IPS-20b (cell line): ENCODE results near the gene IGFALS.

Source experiments
- H3K27ac ChIP-seq: one replicate; pipeline ENCODE4 v1.5.1; 2013; ENCODE audit warnings: low read length
- H3K27me3 ChIP-seq: 2 replicates; pipeline ENCODE4 v1.6.1; 2013; ENCODE audit warnings: mild to moderate bottlenecking, low read length, inconsistent platforms; ENCODE audit not compliant: insufficient read depth
- H3K36me3 ChIP-seq: 2 replicates; pipeline ENCODE4 v1.6.1; 2013; ENCODE audit warnings: low read depth, mild to moderate bottlenecking, inconsistent platforms, low read length, moderate library complexity; ENCODE audit not compliant: insufficient read depth
- H3K4me1 ChIP-seq: 2 replicates; pipeline ENCODE4 v1.6.1; 2013; ENCODE audit warnings: mild to moderate bottlenecking, control low read depth, inconsistent platforms, low read length, moderate library complexity; ENCODE audit not compliant: insufficient read depth
- H3K4me3 ChIP-seq: 2 replicates; pipeline ENCODE4 v1.5.1; 2013; ENCODE audit warnings: mild to moderate bottlenecking, low read length, inconsistent platforms
- H3K9ac ChIP-seq: 2 replicates; pipeline ENCODE4 v1.6.1; 2013; ENCODE audit warnings: low read depth, mild to moderate bottlenecking, inconsistent platforms, low read length, moderate library complexity
- H3K9me3 ChIP-seq: 2 replicates; pipeline ENCODE4 v1.6.1; 2013; ENCODE audit warnings: mild to moderate bottlenecking, low read depth, low read length, inconsistent platforms; ENCODE audit not compliant: insufficient read depth

The IGFALS gene

DNA sequence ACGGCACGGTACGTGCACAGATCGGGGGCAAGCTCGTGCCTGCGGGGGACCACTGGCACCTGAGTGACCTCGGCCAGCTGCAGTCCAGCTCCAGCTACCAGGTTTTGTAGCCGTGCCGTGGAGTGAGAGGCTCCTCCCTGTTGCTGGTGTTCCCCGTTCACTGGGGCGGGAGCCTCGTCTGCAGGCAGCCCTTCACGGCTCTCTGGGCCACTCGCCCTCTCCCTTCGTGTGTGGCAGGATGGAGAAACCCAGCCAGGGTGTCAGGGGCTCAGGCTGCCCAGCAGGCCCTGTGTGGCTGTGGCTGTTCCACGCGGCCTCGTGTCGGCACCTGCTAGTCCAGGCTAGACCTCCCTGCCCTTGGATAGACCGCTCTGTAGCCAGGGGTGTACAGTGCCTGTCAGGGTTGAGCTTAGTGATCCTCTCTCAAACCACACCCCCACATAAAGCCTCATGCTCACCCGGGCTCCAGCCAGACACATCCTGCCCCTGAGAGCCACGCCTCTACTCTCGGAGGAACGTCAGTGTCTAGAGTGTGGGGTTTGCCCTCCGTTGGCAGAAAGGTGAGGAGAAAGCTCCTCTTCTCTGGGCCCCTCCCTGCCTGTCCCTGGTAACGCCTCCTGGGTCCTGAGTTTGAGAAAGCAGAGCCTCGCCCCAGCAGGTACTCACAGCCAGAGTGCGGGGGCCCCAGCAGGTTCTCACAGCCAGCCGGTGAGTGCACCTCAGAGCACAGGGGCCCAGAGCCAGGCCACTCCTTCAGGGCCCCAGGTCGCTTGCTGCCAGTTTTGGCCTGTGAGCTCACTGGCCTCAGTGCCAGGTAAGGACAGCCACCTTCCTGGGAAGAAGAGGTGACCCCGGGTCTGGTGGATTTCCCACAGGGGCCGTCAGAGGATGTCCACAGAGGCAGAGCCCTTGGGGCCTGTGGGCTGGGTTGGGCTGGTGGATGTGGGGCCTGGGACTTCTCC, 49.8 kb downstream of the IGFALS start:
- H3K27ac ChIP-seq = no peak overlapping the region
- H3K4me3 ChIP-seq = no peak overlapping the region
- H3K9ac ChIP-seq = no peak overlapping the region
- H3K4me1 ChIP-seq = no peaks in the 10 kb centered on the region
- peaks cover 14% of the 10 kb centered on the region for H3K9me3 ChIP-seq
- peaks cover 3% of the 10 kb centered on the region; the same call in 1 of the 2 replicates for H3K36me3 ChIP-seq
- no peaks in the 10 kb centered on the region for H3K27me3 ChIP-seq

- Histone ChIP-seq H3K9ac (no peak overlapping the region), H3K36me3 (no peaks in the 10 kb centered on the region; the same call in 1 of the 2 replicates), H3K27ac (no peak overlapping the region), H3K4me1 (no peaks in the 10 kb centered on the region), H3K4me3 (no peak overlapping the region), H3K27me3 (no peaks in the 10 kb centered on the region), H3K9me3 (peaks cover 34% of the 10 kb centered on the region)
Observed at GRCh38 chr16:1741553-1742165, 51.8 kb downstream of the IGFALS start.

GRCh38 chr16:1740781-1741490, 52.6 kb downstream of the IGFALS start:
- Histone ChIP-seq H3K4me3 (no peak overlapping the region), H3K9me3 (peaks cover 42% of the 10 kb centered on the region), H3K9ac (no peak overlapping the region), H3K27me3 (no peaks in the 10 kb centered on the region), H3K36me3 (no peaks in the 10 kb centered on the region; the same call in 1 of the 2 replicates), H3K4me1 (no peaks in the 10 kb centered on the region), H3K27ac (no peak overlapping the region)
